Measurements from ENCODE around the gene LINGO4. TPM values are rescaled to one million over a fixed set of nuclear protein-coding genes. Genes with fewer than 3 reads are reported as not detected.

The LINGO4 gene
- total RNA-seq, 6 donors from 2014 or later = 0.22 to 0.89 (median 0.61) TPM; not detected in 1

- TF ChIP-seq POLR2AphosphoS5 (IDR thresholded peaks at IDR 0.05) = no peak
- no peak for TF ChIP-seq EP300 (IDR thresholded peaks at IDR 0.05)
- TF ChIP-seq POLR2A (IDR thresholded peaks at IDR 0.05) = no peak
- TF ChIP-seq CTCF (IDR thresholded peaks at IDR 0.05) = no peak
- Histone ChIP-seq H3K4me3 (no peak overlapping the region), H3K4me1 (no peaks in the 10 kb centered on the region), H3K36me3 (peaks cover 11 to 67% (median 27%) of the 10 kb centered on the region in 4 donors), H3K27me3 (no peaks in the 10 kb centered on the region), H3K9me3 (no peaks in the 10 kb centered on the region), H3K27ac (no peak overlapping the region)
- ATAC-seq (ENCODE audit: low FRiP score in 2 of 2) = no peak
- 93% methylated on average over 4 of the region's 4 CpGs for WGBS, 2 donors
- no peak for DNase-seq
These were observed 27.9 kb downstream of the LINGO4 start for GRCh38 chr1:151777317-151777716.

GRCh38 chr1:151776665-151777062 is 28.6 kb downstream of the LINGO4 start:
- Histone ChIP-seq H3K4me1 (no peaks in the 10 kb centered on the region), H3K36me3 (peaks cover 11 to 66% (median 27%) of the 10 kb centered on the region in 4 donors), H3K27me3 (no peaks in the 10 kb centered on the region), H3K4me3 (no peak overlapping the region), H3K9me3 (no peaks in the 10 kb centered on the region), H3K27ac (no peak overlapping the region)
- DNase-seq (no peak), ATAC-seq (ENCODE audit: low FRiP score in 2 of 2) (no peak)
- WGBS, 2 donors = 97 to 98% methylated on average over 3 of the region's 3 CpGs
- no peak for TF ChIP-seq POLR2A (IDR thresholded peaks at IDR 0.05)
- no peak for TF ChIP-seq CTCF (IDR thresholded peaks at IDR 0.05)
- no peak for TF ChIP-seq EP300 (IDR thresholded peaks at IDR 0.05)
- no peak for TF ChIP-seq POLR2AphosphoS5 (IDR thresholded peaks at IDR 0.05)

- Histone ChIP-seq H3K9me3 (no peaks in the 10 kb centered on the region), H3K36me3 (peaks cover 11 to 62% (median 25%) of the 10 kb centered on the region in 4 donors), H3K27me3 (no peaks in the 10 kb centered on the region), H3K4me1 (no peaks in the 10 kb centered on the region), H3K4me3 (no peak overlapping the region), H3K27ac (no peak overlapping the region)
- no peak for ATAC-seq (ENCODE audit: low FRiP score in 2 of 2)
- WGBS, 2 donors = 89 to 92% methylated on average over 7 of the region's 7 CpGs
- DNase-seq = no peak
- TF ChIP-seq EP300 (IDR thresholded peaks at IDR 0.05) (no peak), POLR2A (IDR thresholded peaks at IDR 0.05) (no peak), CTCF (IDR thresholded peaks at IDR 0.05) (no peak)
These were observed 29.1 kb downstream of the LINGO4 start for GRCh38 chr1:151775894-151776664.

GRCh38 chr1:151774256-151774922 is 30.8 kb downstream of the LINGO4 start:
- TF ChIP-seq POLR2A (IDR thresholded peaks at IDR 0.05) (no peak), EP300 (IDR thresholded peaks at IDR 0.05) (no peak), CTCF (IDR thresholded peaks at IDR 0.05) (no peak), POLR2AphosphoS5 (IDR thresholded peaks at IDR 0.05) (no peak)
- Histone ChIP-seq H3K27me3 (no peaks in the 10 kb centered on the region), H3K4me1 (no peaks in the 10 kb centered on the region), H3K27ac (no peak overlapping the region), H3K9me3 (no peaks in the 10 kb centered on the region), H3K36me3 (peaks cover 11 to 53% (median 23%) of the 10 kb centered on the region in 4 donors), H3K4me3 (no peak overlapping the region)
- 78 to 88% methylated on average over 3 of the region's 3 CpGs for WGBS, 2 donors
- ATAC-seq (ENCODE audit: low FRiP score in 2 of 2) (no peak), DNase-seq (no peak)
